Suprapubic skin (tissue), 4 donors: ENCODE measurements around the gene LAMB2. TPM values are rescaled to one million over a fixed set of nuclear protein-coding genes. Genes with fewer than 3 reads are reported as not detected.

ENCODE experiments used
- DNase-seq, 2 donors: peaks; one replicate each; pipeline ENCODE4 v3.0.0-alpha.2; 2019; ENCODE audit warnings: low spot score in 2 of 2
- H3K27ac ChIP-seq: fragments of 200-600 bp; sonication (generic); one replicate; pipeline ENCODE4 v1.5.1; 2019
- H3K27me3 ChIP-seq: fragments of 200-600 bp; sonication (generic); one replicate; pipeline ENCODE4 v1.5.1; 2019
- H3K36me3 ChIP-seq: fragments of 200-600 bp; sonication (generic); one replicate; pipeline ENCODE4 v1.5.1; 2019
- H3K4me1 ChIP-seq: fragments of 200-600 bp; sonication (generic); one replicate; pipeline ENCODE4 v1.5.1; 2019
- H3K4me3 ChIP-seq: fragments of 200-600 bp; sonication (generic); one replicate; pipeline ENCODE4 v1.5.1; 2019; ENCODE audit warnings: mild to moderate bottlenecking
- H3K9me3 ChIP-seq: fragments of 200-600 bp; sonication (generic); one replicate; pipeline ENCODE4 v1.5.1; 2019
- EP300 ChIP-seq: sonication (generic); formaldehyde crosslinking; IDR thresholded peaks from one replicate; pipeline ENCODE4 v1.6.1; 2017; ENCODE audit warnings: antibody characterized with exemption
- POLR2A ChIP-seq, 2 donors: fragments of 450-650 bp; IDR thresholded peaks; one replicate each; pipeline ENCODE4 v1.6.1; 2017; ENCODE audit warnings: antibody characterized with exemption in 2 of 2, mild to moderate bottlenecking in 2 of 2, moderate library complexity in 2 of 2
- POLR2AphosphoS5 ChIP-seq, 3 donors: sonication (generic); formaldehyde crosslinking; IDR thresholded peaks; one replicate each; pipeline ENCODE4 v1.6.1; 2017; ENCODE audit warnings: antibody characterized with exemption in 3 of 3
- WGBS: methylation state at CpG from one replicate; pipeline ENCODE4 v1.1.5; 2018; 5-methylcytosine and 5-hydroxymethylcytosine counted together
- total RNA-seq, 4 donors: library from RNA; depleted of rRNA; stranded (reverse); fragments of >200 nt; gene quantifications; one replicate each; pipeline ENCODE4 v1.1.0, GENCODE V29; 2016
- TF ChIP-seq, protein P1 (sequence below), 2 donors: fragments of 200-600 bp in 1 of 2; fragments of 450-650 bp in 1 of 2; sonication (generic) in 1 of 2; IDR thresholded peaks; one replicate each; pipeline ENCODE4 v1.5.1; 2016 to 2019; ENCODE audit warnings: antibody characterized with exemption in 2 of 2, mild to moderate bottlenecking in 1 of 2, moderate library complexity in 1 of 2

Gene LAMB2
- total RNA-seq, 4 donors from 2014 or later: 333 to 563 (median 501) TPM

DNA sequence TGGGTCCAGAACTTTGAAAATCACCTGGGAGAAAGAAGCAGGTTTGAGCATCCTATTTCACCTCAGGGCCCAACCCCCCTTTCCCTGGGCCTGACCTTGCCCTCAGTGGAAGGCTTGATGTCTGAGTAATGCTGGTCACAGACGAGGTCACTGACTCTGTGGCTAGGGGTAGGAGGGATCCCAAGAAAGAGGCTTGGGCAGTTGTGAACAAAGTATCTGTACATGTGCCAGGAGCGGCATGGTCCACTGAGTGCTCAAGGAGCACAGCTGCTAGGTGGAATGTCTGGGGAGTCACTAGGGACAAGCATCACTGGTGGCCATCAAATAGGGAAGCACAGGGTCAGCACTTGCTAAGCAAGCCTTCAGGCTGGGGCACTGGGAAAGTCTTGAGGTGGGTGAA is 25.9 kb upstream of the LAMB2 start:
- no peak overlapping the region for H3K4me3 ChIP-seq

DNA sequence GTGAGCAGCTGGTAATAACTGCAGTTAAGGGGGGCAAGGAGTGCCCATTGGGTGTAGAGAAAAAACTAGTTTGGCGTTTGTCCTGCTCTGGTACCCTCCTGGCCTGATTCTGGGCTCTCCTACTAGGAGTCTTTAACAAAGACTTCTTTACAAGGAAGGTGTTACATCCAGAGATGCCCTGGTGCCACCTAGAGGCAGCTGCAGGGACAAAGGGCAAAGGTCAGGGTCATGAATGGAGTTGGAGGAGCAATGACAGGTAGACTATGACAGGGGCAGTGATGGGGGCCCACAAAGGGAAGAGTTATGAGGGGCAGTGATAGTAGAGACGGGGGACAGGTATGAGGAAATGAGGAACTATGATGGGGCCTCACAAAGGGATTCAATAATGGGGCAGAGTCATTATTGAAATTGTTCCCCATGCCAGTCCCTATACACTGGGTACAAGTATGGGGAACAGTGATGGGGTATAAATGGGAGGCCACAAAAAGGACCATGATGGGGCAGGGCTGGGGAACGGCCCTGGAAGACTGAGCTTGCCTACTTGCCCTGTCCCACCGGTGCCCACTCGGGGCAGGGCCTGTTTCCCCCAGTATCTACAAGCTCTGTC is 25.4 kb upstream of the LAMB2 start:
- WGBS: 68% methylated on average over 5 of the region's 5 CpGs
- Histone ChIP-seq H3K27me3 (no peaks in the 10 kb centered on the region), H3K36me3 (peaks cover 21% of the 10 kb centered on the region), H3K27ac (no peak overlapping the region), H3K9me3 (no peaks in the 10 kb centered on the region), H3K4me3 (no peak overlapping the region), H3K4me1 (no peaks in the 10 kb centered on the region)
- no peak for DNase-seq
- TF ChIP-seq, protein P1, sequence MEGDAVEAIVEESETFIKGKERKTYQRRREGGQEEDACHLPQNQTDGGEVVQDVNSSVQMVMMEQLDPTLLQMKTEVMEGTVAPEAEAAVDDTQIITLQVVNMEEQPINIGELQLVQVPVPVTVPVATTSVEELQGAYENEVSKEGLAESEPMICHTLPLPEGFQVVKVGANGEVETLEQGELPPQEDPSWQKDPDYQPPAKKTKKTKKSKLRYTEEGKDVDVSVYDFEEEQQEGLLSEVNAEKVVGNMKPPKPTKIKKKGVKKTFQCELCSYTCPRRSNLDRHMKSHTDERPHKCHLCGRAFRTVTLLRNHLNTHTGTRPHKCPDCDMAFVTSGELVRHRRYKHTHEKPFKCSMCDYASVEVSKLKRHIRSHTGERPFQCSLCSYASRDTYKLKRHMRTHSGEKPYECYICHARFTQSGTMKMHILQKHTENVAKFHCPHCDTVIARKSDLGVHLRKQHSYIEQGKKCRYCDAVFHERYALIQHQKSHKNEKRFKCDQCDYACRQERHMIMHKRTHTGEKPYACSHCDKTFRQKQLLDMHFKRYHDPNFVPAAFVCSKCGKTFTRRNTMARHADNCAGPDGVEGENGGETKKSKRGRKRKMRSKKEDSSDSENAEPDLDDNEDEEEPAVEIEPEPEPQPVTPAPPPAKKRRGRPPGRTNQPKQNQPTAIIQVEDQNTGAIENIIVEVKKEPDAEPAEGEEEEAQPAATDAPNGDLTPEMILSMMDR (IDR thresholded peaks at IDR 0.05): peak in 1 of 2 donors; percentile 37
- no peak for TF ChIP-seq POLR2AphosphoS5 (IDR thresholded peaks at IDR 0.05)

More for the DNA sequence above, 25.9 kb upstream of the LAMB2 start:
- 60% methylated on average over 2 of the region's 2 CpGs for WGBS
- no peaks in the 10 kb centered on the region for H3K27me3 ChIP-seq
- no peak overlapping the region for H3K27ac ChIP-seq
- DNase-seq: no peak
- H3K36me3 ChIP-seq: peaks cover 27% of the 10 kb centered on the region
- H3K4me1 ChIP-seq: peaks cover 2% of the 10 kb centered on the region
- TF ChIP-seq POLR2A (IDR thresholded peaks at IDR 0.05) (no peak), POLR2AphosphoS5 (IDR thresholded peaks at IDR 0.05) (no peak), EP300 (no peak)
- TF ChIP-seq, protein P1 (IDR thresholded peaks at IDR 0.05): no peak
- no peaks in the 10 kb centered on the region for H3K9me3 ChIP-seq

DNA sequence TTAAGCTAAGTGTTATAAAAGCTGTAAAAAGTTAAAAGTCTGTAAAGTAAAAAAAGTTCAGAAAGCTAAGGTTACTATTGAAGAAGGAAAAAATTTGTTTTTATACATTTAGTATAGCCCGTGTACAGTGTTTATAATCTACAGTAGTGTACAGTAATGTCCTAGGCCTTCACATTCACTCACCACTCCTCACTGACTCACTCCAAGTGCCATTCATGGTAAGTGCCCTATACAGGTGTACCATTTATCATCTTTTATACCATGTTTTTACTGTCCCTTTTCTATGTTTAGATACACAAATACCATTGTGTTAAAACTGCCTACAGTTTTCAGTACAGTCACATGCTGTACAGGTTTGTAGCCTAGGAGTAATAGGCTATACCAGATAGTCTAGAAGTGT is 24.4 kb upstream of the LAMB2 start:
- WGBS: 73% methylated on average over 1 of the region's 1 CpG

GRCh38 chr3:49153349-49153912 is 20.6 kb upstream of the LAMB2 start:
- H3K27me3 ChIP-seq: no peaks in the 10 kb centered on the region
- WGBS: 83% methylated on average over 1 of the region's 3 CpGs
- no peaks in the 10 kb centered on the region for H3K36me3 ChIP-seq
- H3K9me3 ChIP-seq: no peaks in the 10 kb centered on the region
- no peak overlapping the region for H3K27ac ChIP-seq
- no peaks in the 10 kb centered on the region for H3K4me1 ChIP-seq
- TF ChIP-seq EP300 (no peak), POLR2AphosphoS5 (IDR thresholded peaks at IDR 0.05) (no peak), POLR2A (IDR thresholded peaks at IDR 0.05) (no peak)
- TF ChIP-seq, protein P1 (IDR thresholded peaks at IDR 0.05): no peak
- H3K4me3 ChIP-seq: no peak overlapping the region
- no peak for DNase-seq

More for the DNA sequence above, 24.4 kb upstream of the LAMB2 start:
- peaks cover 12% of the 10 kb centered on the region for H3K36me3 ChIP-seq
- TF ChIP-seq POLR2A (IDR thresholded peaks at IDR 0.05): no peak
- TF ChIP-seq POLR2AphosphoS5 (IDR thresholded peaks at IDR 0.05): no peak
- TF ChIP-seq EP300: no peak
- TF ChIP-seq, protein P1 (IDR thresholded peaks at IDR 0.05): no peak
- no peaks in the 10 kb centered on the region for H3K9me3 ChIP-seq
- DNase-seq: no peak
- H3K4me1 ChIP-seq: no peaks in the 10 kb centered on the region
- H3K4me3 ChIP-seq: no peak overlapping the region
- no peak overlapping the region for H3K27ac ChIP-seq
- H3K27me3 ChIP-seq: no peaks in the 10 kb centered on the region

GRCh38 chr3:49151610-49152009 is 18.8 kb upstream of the LAMB2 start:
- no peak overlapping the region for H3K27ac ChIP-seq
- H3K4me1 ChIP-seq: no peaks in the 10 kb centered on the region
- WGBS: 91% methylated on average over 2 of the region's 2 CpGs
- no peaks in the 10 kb centered on the region for H3K36me3 ChIP-seq
- no peaks in the 10 kb centered on the region for H3K9me3 ChIP-seq
- no peak overlapping the region for H3K4me3 ChIP-seq
- no peak for DNase-seq
- no peaks in the 10 kb centered on the region for H3K27me3 ChIP-seq
- TF ChIP-seq EP300 (no peak), POLR2A (IDR thresholded peaks at IDR 0.05) (no peak), POLR2AphosphoS5 (IDR thresholded peaks at IDR 0.05) (no peak)
- TF ChIP-seq, protein P1 (IDR thresholded peaks at IDR 0.05): no peak
